ENCODE results near the gene SAMD10.
"Not testable (repeated sequence)": the region's sequence is repeated elsewhere in the genome, so short reads cannot be mapped to it uniquely, and the experiment has no call there.

The SAMD10 gene

GRCh38 chr20:63979557-63980316, at the start of gene SAMD10:
TSS of gene SAMD10 (minus strand) at chr20:63979642. CDS start at chr20:63979467, 175 bp downstream.
- peak; percentile 16 to 25 for DNase-seq

GRCh38 chr20:64027981-64028685, 48.7 kb upstream of the SAMD10 start:
- no peak for DNase-seq

GRCh38 chr20:64025826-64026412, 46.5 kb upstream of the SAMD10 start:
- DNase-seq = no peak

- no peak for DNase-seq
Measured at GRCh38 chr20:64025101-64025825, 45.8 kb upstream of the SAMD10 start.

GRCh38 chr20:64024141-64024990, 44.9 kb upstream of the SAMD10 start:
- DNase-seq = no peak

GRCh38 chr20:64023361-64024140, 44.1 kb upstream of the SAMD10 start:
- DNase-seq = no peak

- DNase-seq = no peak
Measured at GRCh38 chr20:64022671-64023360, 43.4 kb upstream of the SAMD10 start.

GRCh38 chr20:64021124-64021975, 41.9 kb upstream of the SAMD10 start:
- DNase-seq = no peak

GRCh38 chr20:64015635-64016034, 36.2 kb upstream of the SAMD10 start:
- no peak for DNase-seq

GRCh38 chr20:64012385-64013154, 33.1 kb upstream of the SAMD10 start:
- not testable (repeated sequence) for DNase-seq

GRCh38 chr20:64011366-64011779, 31.9 kb upstream of the SAMD10 start:
- DNase-seq = no peak

- no peak for DNase-seq
Measured at GRCh38 chr20:64010711-64011237, 31.3 kb upstream of the SAMD10 start.

GRCh38 chr20:64009811-64010387, 30.5 kb upstream of the SAMD10 start:
- no peak for DNase-seq

- no peak for DNase-seq
Measured at GRCh38 chr20:64006902-64007301, 27.5 kb upstream of the SAMD10 start.

GRCh38 chr20:64006490-64006889, 27.0 kb upstream of the SAMD10 start:
- no peak for DNase-seq

- DNase-seq = no peak
Measured at GRCh38 chr20:64005394-64005793, 26.0 kb upstream of the SAMD10 start.

GRCh38 chr20:64003960-64004725, 24.7 kb upstream of the SAMD10 start:
- no peak for DNase-seq

- no peak for DNase-seq
Measured at GRCh38 chr20:64001607-64002011, 22.2 kb upstream of the SAMD10 start.

Data from AML-193 (cell line).